DND-41 (cell line): ENCODE measurements around the gene CXCL9.

Source experiments
- ATAC-seq: fragments of 200-7000 bp; cut with Tn5 transposase; 3 replicates; pipeline ENCODE4 v1.9.1; 2021; ENCODE audit warnings: low read depth; ENCODE audit not compliant: insufficient read depth
- DNase-seq: peaks from one replicate; pipeline ENCODE4 v3.0.0-alpha.2; 2020
- H2AFZ ChIP-seq: 2 replicates; pipeline ENCODE4 v1.6.0; 2012; ENCODE audit warnings: low read depth, low read length
- H3K27ac ChIP-seq: 2 replicates; pipeline ENCODE4 v1.5.1; 2012; ENCODE audit warnings: low read length, inconsistent platforms
- H3K27me3 ChIP-seq: fragments of 200-600 bp; sonication (generic); 2 replicates; pipeline ENCODE4 v1.6.0; 2012; ENCODE audit warnings: low read length, mild to moderate bottlenecking, inconsistent platforms; ENCODE audit not compliant: insufficient read depth, poor library complexity
- H3K36me3 ChIP-seq: 2 replicates; pipeline ENCODE4 v1.5.1; 2012; ENCODE audit warnings: low read length, inconsistent platforms; ENCODE audit not compliant: insufficient read depth
- H3K4me1 ChIP-seq: 2 replicates; pipeline ENCODE4 v1.5.1; 2012; ENCODE audit warnings: mild to moderate bottlenecking, low read length; ENCODE audit not compliant: insufficient read depth
- H3K4me2 ChIP-seq: 2 replicates; pipeline ENCODE4 v1.6.0; 2012; ENCODE audit warnings: mild to moderate bottlenecking, moderate library complexity, low read length, inconsistent platforms; ENCODE audit not compliant: insufficient read depth
- H3K4me3 ChIP-seq, 2 experiments: fragments of 200-600 bp in 1 of 2; shearing (Covaris generic) in 1 of 2; 2 replicates each; pipeline ENCODE4 v1.5.1; 2012 to 2016; ENCODE audit warnings: inconsistent platforms in 2 of 2, low read length in 2 of 2, mild to moderate bottlenecking in 2 of 2, low read depth in 1 of 2, moderate library complexity in 1 of 2
- H3K79me2 ChIP-seq: 2 replicates; pipeline ENCODE4 v1.6.0; 2012; ENCODE audit warnings: low read length, inconsistent platforms; ENCODE audit not compliant: insufficient read depth
- H3K9ac ChIP-seq: 2 replicates; pipeline ENCODE4 v1.6.0; 2012; ENCODE audit warnings: low read depth, mild to moderate bottlenecking, inconsistent platforms, low read length, moderate library complexity
- H3K9me3 ChIP-seq: 2 replicates; pipeline ENCODE4 v1.5.1; 2012; ENCODE audit warnings: low read length, moderate library complexity, mild to moderate bottlenecking, inconsistent platforms; ENCODE audit not compliant: insufficient read depth, severe bottlenecking
- H4K20me1 ChIP-seq: 2 replicates; pipeline ENCODE4 v1.6.0; 2012; ENCODE audit warnings: low read length; ENCODE audit not compliant: insufficient read depth
- CTCF ChIP-seq: IDR thresholded peaks from 2 replicates; pipeline ENCODE4 v1.5.1; 2012; ENCODE audit warnings: borderline replicate concordance, low read length, moderate library complexity, mild to moderate bottlenecking; ENCODE audit not compliant: poor library complexity, severe bottlenecking; ENCODE audit errors: extremely low read depth
- EZH2 ChIP-seq: IDR thresholded peaks from 3 replicates; pipeline ENCODE4 v1.6.1; 2012; ENCODE audit warnings: borderline replicate concordance, low read depth, mild to moderate bottlenecking, moderate library complexity, low read length, inconsistent platforms; ENCODE audit not compliant: severe bottlenecking

Gene CXCL9

GRCh38 chr4:75997946-75998345 lies 9.4 kb downstream of the CXCL9 start:
- Histone ChIP-seq H3K79me2 (no peaks in the 10 kb centered on the region), H4K20me1 (no peaks in the 10 kb centered on the region), H3K4me3 (no peak overlapping the region), H3K9ac (no peak overlapping the region), H3K4me2 (no peak overlapping the region), H3K36me3 (no peaks in the 10 kb centered on the region), H3K27me3 (no peaks in the 10 kb centered on the region), H3K4me1 (peaks cover 13% of the 10 kb centered on the region), H3K27ac (no peak overlapping the region), H3K9me3 (no peaks in the 10 kb centered on the region), H2AFZ (no peak overlapping the region)
- ATAC-seq: no peak
- TF ChIP-seq EZH2 (no peak), CTCF (no peak)
- no peak for DNase-seq

GRCh38 chr4:75997081-75997480 lies 10.2 kb downstream of the CXCL9 start:
- H3K4me3 ChIP-seq: no peak overlapping the region
- no peak for TF ChIP-seq CTCF
- no peak for TF ChIP-seq EZH2
- no peaks in the 10 kb centered on the region for H3K79me2 ChIP-seq
- no peak overlapping the region for H3K27ac ChIP-seq
- no peaks in the 10 kb centered on the region for H3K9me3 ChIP-seq
- H4K20me1 ChIP-seq: no peaks in the 10 kb centered on the region
- H3K9ac ChIP-seq: no peak overlapping the region
- no peaks in the 10 kb centered on the region for H3K36me3 ChIP-seq
- no peaks in the 10 kb centered on the region for H3K27me3 ChIP-seq
- no peak for ATAC-seq
- no peak overlapping the region for H2AFZ ChIP-seq
- no peak for DNase-seq
- no peak overlapping the region for H3K4me2 ChIP-seq
- H3K4me1 ChIP-seq: peaks cover 4% of the 10 kb centered on the region; the same call in 1 of the 2 replicates

GRCh38 chr4:75995727-75996126 lies 11.6 kb downstream of the CXCL9 start:
- Histone ChIP-seq H2AFZ (no peak overlapping the region), H4K20me1 (no peaks in the 10 kb centered on the region), H3K79me2 (peaks cover 4% of the 10 kb centered on the region), H3K27ac (no peak overlapping the region), H3K27me3 (no peaks in the 10 kb centered on the region), H3K4me3 (no peak overlapping the region), H3K9me3 (no peaks in the 10 kb centered on the region), H3K4me2 (no peak overlapping the region), H3K4me1 (peaks cover 7% of the 10 kb centered on the region), H3K36me3 (no peaks in the 10 kb centered on the region), H3K9ac (no peak overlapping the region)
- ATAC-seq (peak; percentile 47), DNase-seq (peak; percentile 12)
- no peak for TF ChIP-seq EZH2
- TF ChIP-seq CTCF: peak; percentile 68

GRCh38 chr4:75992462-75992861 lies 14.8 kb downstream of the CXCL9 start:
- H4K20me1 ChIP-seq: peaks cover 12% of the 10 kb centered on the region; the same call in 1 of the 2 replicates
- no peak overlapping the region for H3K4me3 ChIP-seq
- H3K4me2 ChIP-seq: no peak overlapping the region
- H3K4me1 ChIP-seq: peaks cover 29% of the 10 kb centered on the region
- no peaks in the 10 kb centered on the region; the same call in 1 of the 2 replicates for H3K36me3 ChIP-seq
- H3K9me3 ChIP-seq: no peaks in the 10 kb centered on the region
- ATAC-seq: no peak
- H2AFZ ChIP-seq: no peak overlapping the region
- no peak overlapping the region for H3K27ac ChIP-seq
- no peak for TF ChIP-seq EZH2
- TF ChIP-seq CTCF: no peak
- DNase-seq: no peak
- H3K79me2 ChIP-seq: peaks cover 36% of the 10 kb centered on the region
- H3K27me3 ChIP-seq: no peaks in the 10 kb centered on the region
- no peak overlapping the region for H3K9ac ChIP-seq
